HT1080 (cell line): ENCODE measurements around the gene HMCN1. TPM values are rescaled to one million over a fixed set of nuclear protein-coding genes. Genes with fewer than 3 reads are reported as not detected.
A peak's percentile ranks its signal among the peaks of the same experiment; 100 is the strongest.

Source experiments
- DNase-seq: peaks from one replicate; pipeline ENCODE4 v3.0.0-alpha.2; 2015; ENCODE audit warnings: low read depth
- total RNA-seq: library from RNA; depleted of rRNA; stranded (reverse); fragments of >200 nt; shearing (Covaris generic); gene quantifications from 2 replicates; pipeline ENCODE4 v1.2.3, GENCODE V29; 2014

The HMCN1 gene
- total RNA-seq, 1 experiment from 2014 or later = 0.21 TPM

GRCh38 chr1:186076006-186076405 lies 341.8 kb downstream of the HMCN1 start:
- DNase-seq = no peak

GRCh38 chr1:186078245-186078644 lies 344.1 kb downstream of the HMCN1 start:
- no peak for DNase-seq

GRCh38 chr1:186079084-186079684 lies 345.0 kb downstream of the HMCN1 start:
- no peak for DNase-seq

- DNase-seq = peak; percentile 39
These were observed 348.2 kb downstream of the HMCN1 start for GRCh38 chr1:186082235-186082937.

GRCh38 chr1:186086583-186086982 lies 352.4 kb downstream of the HMCN1 start:
- no peak for DNase-seq

GRCh38 chr1:186089940-186090339 lies 355.7 kb downstream of the HMCN1 start:
- DNase-seq = no peak

- DNase-seq = no peak
These were observed 357.1 kb downstream of the HMCN1 start for GRCh38 chr1:186091222-186091720.

GRCh38 chr1:186093437-186093836 lies 359.2 kb downstream of the HMCN1 start:
- DNase-seq = peak; percentile 5

- DNase-seq = peak; percentile 34
These were observed 360.0 kb downstream of the HMCN1 start for GRCh38 chr1:186094172-186094571.

GRCh38 chr1:186099336-186100104 lies 365.3 kb downstream of the HMCN1 start:
- no peak for DNase-seq

- DNase-seq = no peak
These were observed 367.9 kb downstream of the HMCN1 start for GRCh38 chr1:186102107-186102506.

- DNase-seq = peak; percentile 69
These were observed 368.5 kb downstream of the HMCN1 start for GRCh38 chr1:186102547-186103148.

- DNase-seq = no peak
These were observed 370.3 kb downstream of the HMCN1 start for GRCh38 chr1:186104459-186104858.

- DNase-seq = no peak
These were observed 378.1 kb downstream of the HMCN1 start for GRCh38 chr1:186112280-186112679.

- DNase-seq = no peak
These were observed 379.3 kb downstream of the HMCN1 start for GRCh38 chr1:186113461-186113860.

GRCh38 chr1:186118724-186119123 lies 384.5 kb downstream of the HMCN1 start:
- DNase-seq = no peak

GRCh38 chr1:186122837-186123236 lies 388.6 kb downstream of the HMCN1 start:
- no peak for DNase-seq

- no peak for DNase-seq
These were observed 390.8 kb downstream of the HMCN1 start for GRCh38 chr1:186125035-186125434.

GRCh38 chr1:186125511-186125910 lies 391.3 kb downstream of the HMCN1 start:
- no peak for DNase-seq

- no peak for DNase-seq
These were observed 395.6 kb downstream of the HMCN1 start for GRCh38 chr1:186129758-186130157.

GRCh38 chr1:186139115-186139514 lies 404.9 kb downstream of the HMCN1 start:
- no peak for DNase-seq

- DNase-seq = no peak
These were observed 405.5 kb downstream of the HMCN1 start for GRCh38 chr1:186139701-186140100.
